HEK293 (cell line): ENCODE results near the gene MAPK14.

Experiments
- CTCF ChIA-PET: fragments of 350-600 bp; formaldehyde crosslinking; extraction: SDS; loops from one replicate; lab custom pipeline; 2021; ENCODE audit warnings: antibody characterized with exemption; lab: Yijun Ruan, JAX
- POLR2A ChIA-PET: fragments of 300-600 bp; formaldehyde crosslinking; extraction: SDS; loops from one replicate; lab custom pipeline; 2020; ENCODE audit warnings: antibody characterized with exemption, inconsistent platforms; lab: Yijun Ruan, JAX
- H3K27ac ChIP-seq: fragments of 200-500 bp; sonication (Bioruptor generic); 2 replicates; pipeline ENCODE4 v1.5.1; 2014; ENCODE audit warnings: low read depth, low read length, control low read depth, inconsistent platforms; ENCODE audit errors: extremely low read depth
- H3K36me3 ChIP-seq, 2 experiments: fragments of 200-500 bp in 1 of 2; sonication (Bioruptor generic) in 1 of 2; 1 replicate in 1 of 2; 2 replicates in 1 of 2; pipeline ENCODE4 v1.5.1; 2014 to 2017; ENCODE audit warnings: inconsistent platforms in 2 of 2, low read length in 2 of 2; ENCODE audit not compliant: control insufficient read depth in 2 of 2, insufficient read depth in 1 of 2
- H3K4me1 ChIP-seq: fragments of 200-500 bp; sonication (Bioruptor generic); 2 replicates; pipeline ENCODE4 v1.5.1; 2014; ENCODE audit warnings: mild to moderate bottlenecking, low read length, inconsistent platforms; ENCODE audit not compliant: control insufficient read depth, insufficient read depth
- H3K4me3 ChIP-seq: 2 replicates; pipeline ENCODE4 v1.5.1; 2011; ENCODE audit warnings: low read depth, mild to moderate bottlenecking, control low read depth, low read length, moderate library complexity
- H3K9me3 ChIP-seq: fragments of 200-500 bp; sonication (Bioruptor generic); 2 replicates; pipeline ENCODE4 v1.5.1; 2014; ENCODE audit warnings: low read depth, low read length, inconsistent platforms; ENCODE audit not compliant: control insufficient read depth, insufficient read depth
- CTCF ChIP-seq: fragments of 450-650 bp; formaldehyde crosslinking; IDR thresholded peaks from 2 replicates; pipeline ENCODE4 v1.5.1; 2016; ENCODE audit warnings: missing biosample characterization, missing genetic modification characterization
- ELK4 ChIP-seq: IDR thresholded peaks from 2 replicates; pipeline ENCODE4 v1.6.1; 2011; ENCODE audit warnings: mild to moderate bottlenecking, low read depth, low read length, borderline replicate concordance
- IKZF3 ChIP-seq: fragments of 450-650 bp; IDR thresholded peaks from 2 replicates; pipeline ENCODE4 v1.5.0; 2018; ENCODE audit warnings: missing biosample characterization, mild to moderate bottlenecking, missing genetic modification characterization, moderate library complexity
- MEIS1 ChIP-seq: sonication (generic); formaldehyde crosslinking; IDR thresholded peaks from 2 replicates; pipeline ENCODE4 v1.8.1; 2022; ENCODE audit warnings: missing genetic modification reagents, mild to moderate bottlenecking, borderline replicate concordance
- SCRT1 ChIP-seq: fragments of 450-650 bp; formaldehyde crosslinking; IDR thresholded peaks from 2 replicates; pipeline ENCODE4 v1.5.1; 2016; ENCODE audit warnings: missing biosample characterization, missing genetic modification characterization, borderline replicate concordance
- SP2 ChIP-seq: fragments of 450-650 bp; formaldehyde crosslinking; IDR thresholded peaks from 2 replicates; pipeline ENCODE4 v1.5.1; 2016; ENCODE audit warnings: missing biosample characterization, missing genetic modification characterization
- SP3 ChIP-seq: fragments of 450-650 bp; formaldehyde crosslinking; IDR thresholded peaks from 2 replicates; pipeline ENCODE4 v1.5.1; 2016; ENCODE audit warnings: missing biosample characterization, missing genetic modification characterization
- YY1 ChIP-seq: fragments of 450-650 bp; formaldehyde crosslinking; IDR thresholded peaks from 2 replicates; pipeline ENCODE4 v1.5.1; 2018; ENCODE audit warnings: missing biosample characterization, missing genetic modification characterization
- ZNF146 ChIP-seq: fragments of 450-650 bp; formaldehyde crosslinking; IDR thresholded peaks from 2 replicates; pipeline ENCODE4 v1.5.1; 2016; ENCODE audit warnings: missing biosample characterization, missing genetic modification characterization
- ZNF155 ChIP-seq: fragments of 450-650 bp; formaldehyde crosslinking; IDR thresholded peaks from 2 replicates; pipeline ENCODE4 v1.5.1; 2016; ENCODE audit warnings: missing biosample characterization, missing genetic modification characterization
- ZNF184 ChIP-seq: fragments of 450-650 bp; IDR thresholded peaks from 2 replicates; pipeline ENCODE4 v1.5.1; 2018; ENCODE audit warnings: missing biosample characterization, mild to moderate bottlenecking, missing genetic modification characterization
- ZNF202 ChIP-seq: fragments of 450-650 bp; formaldehyde crosslinking; IDR thresholded peaks from 2 replicates; pipeline ENCODE4 v1.5.1; 2016; ENCODE audit warnings: missing biosample characterization, missing genetic modification characterization, borderline replicate concordance
- ZNF223 ChIP-seq: fragments of 450-650 bp; formaldehyde crosslinking; IDR thresholded peaks from 2 replicates; pipeline ENCODE4 v1.5.1; 2016; ENCODE audit warnings: missing biosample characterization, missing genetic modification characterization
- ZNF23 ChIP-seq: fragments of 450-650 bp; formaldehyde crosslinking; IDR thresholded peaks from 2 replicates; pipeline ENCODE4 v1.5.1; 2016; ENCODE audit warnings: missing biosample characterization, missing genetic modification characterization, borderline replicate concordance
- ZNF501 ChIP-seq: fragments of 450-650 bp; formaldehyde crosslinking; IDR thresholded peaks from 2 replicates; pipeline ENCODE4 v1.5.1; 2016; ENCODE audit warnings: missing biosample characterization, missing genetic modification characterization
- ZNF549 ChIP-seq: fragments of 450-650 bp; IDR thresholded peaks from 2 replicates; pipeline ENCODE4 v1.5.1; 2018; ENCODE audit warnings: missing biosample characterization, missing genetic modification characterization, mild to moderate bottlenecking, inconsistent platforms, moderate library complexity
- ZNF560 ChIP-seq: fragments of 450-650 bp; formaldehyde crosslinking; IDR thresholded peaks from 2 replicates; pipeline ENCODE4 v1.5.1; 2017; ENCODE audit warnings: missing biosample characterization, missing genetic modification characterization, borderline replicate concordance
- ZNF707 ChIP-seq: fragments of 450-650 bp; formaldehyde crosslinking; IDR thresholded peaks from 2 replicates; pipeline ENCODE4 v1.5.1; 2016; ENCODE audit warnings: missing biosample characterization, missing genetic modification characterization
- ZNF792 ChIP-seq: fragments of 450-650 bp; formaldehyde crosslinking; IDR thresholded peaks from 2 replicates; pipeline ENCODE4 v1.5.1; 2016; ENCODE audit warnings: missing biosample characterization, missing genetic modification characterization
- ZNF837 ChIP-seq: fragments of 450-650 bp; formaldehyde crosslinking; IDR thresholded peaks from 2 replicates; pipeline ENCODE4 v1.5.1; 2016; ENCODE audit warnings: missing biosample characterization, missing genetic modification characterization
- ZXDB ChIP-seq: fragments of 450-650 bp; formaldehyde crosslinking; IDR thresholded peaks from 2 replicates; pipeline ENCODE4 v1.5.1; 2016; ENCODE audit warnings: missing biosample characterization, missing genetic modification characterization
- TF ChIP-seq, protein P1 (sequence below): fragments of 450-650 bp; formaldehyde crosslinking; IDR thresholded peaks from 2 replicates; pipeline ENCODE4 v1.5.1; 2016; ENCODE audit warnings: missing biosample characterization, missing genetic modification characterization
- TF ChIP-seq, protein P2 (sequence below): fragments of 450-650 bp; formaldehyde crosslinking; conservative IDR thresholded peaks from 2 replicates; pipeline ENCODE4 v1.5.1; 2016; ENCODE audit warnings: low read depth, missing biosample characterization, missing genetic modification characterization

The MAPK14 gene

GRCh38 chr6:36076178-36077063, 48.8 kb downstream of the MAPK14 start:
- TF ChIP-seq ZNF501 (tag by site-specific recombination) (no peak), ZNF202 (tag by site-specific recombination) (no peak), ZNF549 (no peak)
- TF ChIP-seq, all 188 proteins: peak for 0
- Histone ChIP-seq H3K9me3 (no peaks in the 10 kb centered on the region), H3K4me1 (peaks cover 5% of the 10 kb centered on the region; the same call in 1 of the 2 replicates), H3K4me3 (no peak overlapping the region), H3K36me3 (peaks cover 13 to 59% of the 10 kb centered on the region in 2 experiments), H3K27ac (no peak overlapping the region)
- ChIA-PET POLR2A (interaction anchor here (0.6 to 1.0 kb wide), 2 partner anchors 43 to 48 kb away, joined by 4 read pairs; no protein-coding TSS in a partner anchor), CTCF (interaction anchor here (0.7 to 4.6 kb wide), 4 partner anchors 11 to 265 kb away, joined by 3 to 43 read pairs (median 4); no protein-coding TSS in a partner anchor)

DNA sequence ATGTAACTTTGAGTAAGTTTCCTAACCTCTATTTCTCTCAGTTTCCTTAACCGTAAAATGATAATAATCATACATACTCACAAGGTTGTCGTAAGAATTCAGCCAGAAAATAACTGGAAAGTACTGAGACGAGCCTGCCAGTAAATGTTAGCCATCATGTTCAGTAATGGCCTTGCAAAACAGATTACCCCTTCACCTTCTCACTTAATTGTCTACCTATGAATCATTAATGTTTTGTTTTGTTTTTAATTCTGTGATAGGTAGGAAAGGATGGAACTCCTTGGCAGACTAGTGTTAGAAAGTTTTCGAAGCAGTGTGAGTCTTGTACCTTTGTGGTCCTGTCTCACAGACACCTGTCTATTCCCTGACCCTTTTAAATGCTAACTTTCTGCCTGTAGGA, 50.6 kb downstream of the MAPK14 start:
- Histone ChIP-seq H3K4me1 (peaks cover 2% of the 10 kb centered on the region; the same call in 1 of the 2 replicates), H3K27ac (no peak overlapping the region), H3K4me3 (no peak overlapping the region), H3K36me3 (peaks cover 13 to 75% of the 10 kb centered on the region in 2 experiments), H3K9me3 (no peaks in the 10 kb centered on the region)
- TF ChIP-seq ELK4 = no peak
- no peak for TF ChIP-seq ZNF23 (tag by site-specific recombination)
- TF ChIP-seq ZNF837 = no peak
- TF ChIP-seq YY1 (tag by site-specific recombination) = no peak
- TF ChIP-seq SCRT1 (tag by site-specific recombination) = no peak
- no peak for TF ChIP-seq ZXDB (tag by site-specific recombination)
- TF ChIP-seq ZNF155 (tag by site-specific recombination) = no peak
- no peak for TF ChIP-seq ZNF707
- TF ChIP-seq, protein P1, sequence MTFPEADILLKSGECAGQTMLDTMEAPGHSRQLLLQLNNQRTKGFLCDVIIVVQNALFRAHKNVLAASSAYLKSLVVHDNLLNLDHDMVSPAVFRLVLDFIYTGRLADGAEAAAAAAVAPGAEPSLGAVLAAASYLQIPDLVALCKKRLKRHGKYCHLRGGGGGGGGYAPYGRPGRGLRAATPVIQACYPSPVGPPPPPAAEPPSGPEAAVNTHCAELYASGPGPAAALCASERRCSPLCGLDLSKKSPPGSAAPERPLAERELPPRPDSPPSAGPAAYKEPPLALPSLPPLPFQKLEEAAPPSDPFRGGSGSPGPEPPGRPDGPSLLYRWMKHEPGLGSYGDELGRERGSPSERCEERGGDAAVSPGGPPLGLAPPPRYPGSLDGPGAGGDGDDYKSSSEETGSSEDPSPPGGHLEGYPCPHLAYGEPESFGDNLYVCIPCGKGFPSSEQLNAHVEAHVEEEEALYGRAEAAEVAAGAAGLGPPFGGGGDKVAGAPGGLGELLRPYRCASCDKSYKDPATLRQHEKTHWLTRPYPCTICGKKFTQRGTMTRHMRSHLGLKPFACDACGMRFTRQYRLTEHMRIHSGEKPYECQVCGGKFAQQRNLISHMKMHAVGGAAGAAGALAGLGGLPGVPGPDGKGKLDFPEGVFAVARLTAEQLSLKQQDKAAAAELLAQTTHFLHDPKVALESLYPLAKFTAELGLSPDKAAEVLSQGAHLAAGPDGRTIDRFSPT (tag by site-specific recombination) = no peak
- TF ChIP-seq, protein P2, sequence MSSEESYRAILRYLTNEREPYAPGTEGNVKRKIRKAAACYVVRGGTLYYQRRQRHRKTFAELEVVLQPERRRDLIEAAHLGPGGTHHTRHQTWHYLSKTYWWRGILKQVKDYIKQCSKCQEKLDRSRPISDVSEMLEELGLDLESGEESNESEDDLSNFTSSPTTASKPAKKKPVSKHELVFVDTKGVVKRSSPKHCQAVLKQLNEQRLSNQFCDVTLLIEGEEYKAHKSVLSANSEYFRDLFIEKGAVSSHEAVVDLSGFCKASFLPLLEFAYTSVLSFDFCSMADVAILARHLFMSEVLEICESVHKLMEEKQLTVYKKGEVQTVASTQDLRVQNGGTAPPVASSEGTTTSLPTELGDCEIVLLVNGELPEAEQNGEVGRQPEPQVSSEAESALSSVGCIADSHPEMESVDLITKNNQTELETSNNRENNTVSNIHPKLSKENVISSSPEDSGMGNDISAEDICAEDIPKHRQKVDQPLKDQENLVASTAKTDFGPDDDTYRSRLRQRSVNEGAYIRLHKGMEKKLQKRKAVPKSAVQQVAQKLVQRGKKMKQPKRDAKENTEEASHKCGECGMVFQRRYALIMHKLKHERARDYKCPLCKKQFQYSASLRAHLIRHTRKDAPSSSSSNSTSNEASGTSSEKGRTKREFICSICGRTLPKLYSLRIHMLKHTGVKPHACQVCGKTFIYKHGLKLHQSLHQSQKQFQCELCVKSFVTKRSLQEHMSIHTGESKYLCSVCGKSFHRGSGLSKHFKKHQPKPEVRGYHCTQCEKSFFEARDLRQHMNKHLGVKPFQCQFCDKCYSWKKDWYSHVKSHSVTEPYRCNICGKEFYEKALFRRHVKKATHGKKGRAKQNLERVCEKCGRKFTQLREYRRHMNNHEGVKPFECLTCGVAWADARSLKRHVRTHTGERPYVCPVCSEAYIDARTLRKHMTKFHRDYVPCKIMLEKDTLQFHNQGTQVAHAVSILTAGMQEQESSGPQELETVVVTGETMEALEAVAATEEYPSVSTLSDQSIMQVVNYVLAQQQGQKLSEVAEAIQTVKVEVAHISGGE = no peak
- no peak for TF ChIP-seq CTCF (tag by site-specific recombination)
- TF ChIP-seq ZNF146 = no peak
- no peak for TF ChIP-seq MEIS1 (CRISPR knock-in tag)
- no peak for TF ChIP-seq IKZF3 (tag by site-specific recombination)
- TF ChIP-seq ZNF223 (tag by site-specific recombination) = no peak
- TF ChIP-seq ZNF792 (tag by site-specific recombination) = no peak
- no peak for TF ChIP-seq SP2
- no peak for TF ChIP-seq SP3 (tag by site-specific recombination)
- TF ChIP-seq ZNF560 (tag by site-specific recombination) = no peak
- no peak for TF ChIP-seq ZNF184 (tag by site-specific recombination)
- ChIA-PET CTCF (interaction anchor here (0.6 to 4.6 kb wide), 3 partner anchors 17 to 51 kb away, joined by 3 to 43 read pairs (median 8); partner anchors contain the start of gene MAPK14), POLR2A (interaction anchor here (1.6 kb wide), 1 partner anchor 51 kb away, joined by 7 read pairs; the partner anchor contains the start of gene MAPK14)
